Spinal cord (tissue), 10 donors: ENCODE data around the gene OSBPL9. TPM values are rescaled to one million over a fixed set of nuclear protein-coding genes. Genes with fewer than 3 reads are reported as not detected.

Experiments
- DNase-seq, 6 donors: peaks; one replicate each; pipeline versions ENCODE4 v3.0.0 to v3.0.0-alpha.2; 2013 to 2015; ENCODE audit warnings: low spot score in 6 of 6, low read depth in 4 of 6
- H3K27ac ChIP-seq: one replicate; pipeline ENCODE4 v1.5.1; 2013; ENCODE audit warnings: low read depth, low read length, control low read depth
- H3K27me3 ChIP-seq: one replicate; pipeline ENCODE4 v1.6.1; 2013; ENCODE audit warnings: low read length; ENCODE audit not compliant: control insufficient read depth, insufficient read depth
- H3K36me3 ChIP-seq: one replicate; pipeline ENCODE4 v1.6.1; 2013; ENCODE audit warnings: low read length; ENCODE audit not compliant: control insufficient read depth, insufficient read depth
- H3K4me1 ChIP-seq: one replicate; pipeline ENCODE4 v1.6.1; 2013; ENCODE audit warnings: low read length; ENCODE audit not compliant: control insufficient read depth, insufficient read depth
- H3K4me3 ChIP-seq: one replicate; pipeline ENCODE4 v1.5.1; 2013; ENCODE audit warnings: low read depth, low read length, control low read depth
- H3K9me3 ChIP-seq: one replicate; pipeline ENCODE4 v1.6.1; 2013; ENCODE audit warnings: low read length; ENCODE audit not compliant: control insufficient read depth, insufficient read depth
- WGBS: methylation state at CpG from one replicate; pipeline ENCODE4 v1.1.5; 2013; ENCODE audit warnings: missing lambda C conversion rate; ENCODE audit not compliant: insufficient coverage; 5-methylcytosine and 5-hydroxymethylcytosine counted together
- polyA plus RNA-seq, 2 donors: library from polyadenylated mRNA; unstranded; fragments of 120-200 nt; gene quantifications; one replicate each; pipeline ENCODE4 v1.2.1, GENCODE V29; 2013; ENCODE audit not compliant: insufficient read length in 2 of 2
- total RNA-seq, 2 donors: library from RNA; depleted of rRNA in 1 of 2; stranded (reverse); fragments of 120-200 nt in 1 of 2; fragments of >200 nt in 1 of 2; gene quantifications; one replicate each; pipeline versions ENCODE4 v1.2.3 to v1.2.4, GENCODE V29; 2013 to 2014
- donor health status: healthy.

Gene OSBPL9
- total and polyA plus RNA-seq, 4 donors, result 73.6 to 96.2 (median 84.5) TPM

DNA sequence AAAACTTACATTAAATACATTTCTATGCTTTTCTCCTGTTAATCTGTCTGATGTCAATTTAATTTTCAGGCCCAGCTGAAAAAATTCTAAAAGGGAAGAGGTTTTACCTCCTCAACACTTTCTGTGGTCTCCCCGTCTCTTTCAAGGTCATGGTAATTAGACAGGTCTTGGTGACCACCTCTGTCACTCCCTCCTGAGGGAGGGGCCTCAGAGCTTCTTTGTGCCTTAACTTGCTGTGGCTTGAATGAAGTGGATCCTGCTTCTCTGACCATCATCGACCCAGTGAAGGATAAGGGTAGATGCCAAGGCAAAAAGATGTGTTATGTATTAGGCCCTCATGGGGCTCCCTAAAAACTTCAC, 40.8 kb upstream of the OSBPL9 start:
- WGBS, result 100% methylated on average over 1 of the region's 2 CpGs
- no peak for DNase-seq
- H3K4me3 ChIP-seq, result no peak overlapping the region
- H3K36me3 ChIP-seq, result no peaks in the 10 kb centered on the region
- no peaks in the 10 kb centered on the region for H3K9me3 ChIP-seq
- H3K27me3 ChIP-seq, result no peaks in the 10 kb centered on the region
- H3K4me1 ChIP-seq, result peaks cover 6% of the 10 kb centered on the region
- H3K27ac ChIP-seq, result no peak overlapping the region

DNA sequence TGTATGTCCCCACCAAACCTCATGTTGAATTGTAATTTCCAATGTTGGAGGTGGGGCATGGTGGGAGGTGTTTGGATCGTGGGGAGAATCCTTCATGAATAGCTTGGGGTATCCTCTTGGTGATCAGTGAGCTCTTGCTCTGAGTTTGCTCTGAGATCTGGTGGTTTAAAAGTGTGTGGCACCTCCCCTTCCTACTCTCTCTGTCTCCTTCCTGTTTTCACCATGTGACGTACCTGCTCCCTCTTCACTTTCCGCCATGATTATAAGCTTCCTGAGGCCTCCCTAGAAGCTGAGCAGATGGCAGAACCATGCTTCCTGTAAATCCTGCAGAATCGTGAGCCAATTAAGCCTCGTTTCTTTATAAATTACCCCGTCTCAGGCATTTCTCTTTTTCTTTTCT, 40.0 kb upstream of the OSBPL9 start:
- no peaks in the 10 kb centered on the region for H3K36me3 ChIP-seq
- H3K4me3 ChIP-seq, result no peak overlapping the region
- H3K4me1 ChIP-seq, result peaks cover 6% of the 10 kb centered on the region
- WGBS, result 95% methylated on average over 5 of the region's 6 CpGs
- no peak for DNase-seq
- H3K9me3 ChIP-seq, result no peaks in the 10 kb centered on the region
- no peaks in the 10 kb centered on the region for H3K27me3 ChIP-seq
- no peak overlapping the region for H3K27ac ChIP-seq

DNA sequence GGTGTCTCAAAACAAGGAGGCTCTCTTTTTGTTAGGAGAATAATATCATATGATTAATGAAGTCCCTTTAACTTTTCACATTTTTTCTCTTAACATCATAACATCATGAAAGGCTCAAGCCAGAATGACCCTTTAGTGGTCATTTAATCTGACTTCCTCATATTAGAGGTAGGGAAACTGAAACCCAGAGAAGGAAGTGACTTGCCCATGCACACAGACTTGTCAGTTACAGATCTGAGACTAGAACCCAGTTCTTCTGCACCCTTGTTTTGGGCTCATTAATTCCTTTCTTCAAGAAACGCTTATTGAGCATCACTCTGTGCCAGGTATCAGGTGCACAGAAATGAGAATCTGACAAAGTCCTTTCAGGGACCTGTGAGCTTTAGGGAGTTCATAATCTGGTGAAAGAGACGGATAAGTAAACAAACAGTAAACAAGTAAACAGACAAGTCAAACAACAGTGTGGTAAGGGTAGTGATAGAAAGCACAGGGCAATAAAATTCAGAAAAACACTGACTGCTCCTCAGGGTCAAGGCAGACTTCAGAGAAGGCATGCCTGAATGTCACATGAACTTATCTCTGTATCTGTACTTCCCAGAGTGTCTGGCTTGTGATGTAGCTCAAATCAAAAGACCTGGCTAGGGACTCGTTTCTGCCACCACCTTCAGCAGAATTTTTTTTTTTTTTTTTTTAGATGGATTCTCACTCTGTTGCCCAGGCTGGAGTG, 38.3 kb upstream of the OSBPL9 start:
- no peak for DNase-seq
- Histone ChIP-seq H3K36me3 (no peaks in the 10 kb centered on the region), H3K4me1 (peaks cover 13% of the 10 kb centered on the region), H3K4me3 (no peak overlapping the region), H3K27me3 (no peaks in the 10 kb centered on the region), H3K9me3 (no peaks in the 10 kb centered on the region), H3K27ac (no peak overlapping the region)
- WGBS, result no CpG with 5 or more reads among the region's 3 CpGs

DNA sequence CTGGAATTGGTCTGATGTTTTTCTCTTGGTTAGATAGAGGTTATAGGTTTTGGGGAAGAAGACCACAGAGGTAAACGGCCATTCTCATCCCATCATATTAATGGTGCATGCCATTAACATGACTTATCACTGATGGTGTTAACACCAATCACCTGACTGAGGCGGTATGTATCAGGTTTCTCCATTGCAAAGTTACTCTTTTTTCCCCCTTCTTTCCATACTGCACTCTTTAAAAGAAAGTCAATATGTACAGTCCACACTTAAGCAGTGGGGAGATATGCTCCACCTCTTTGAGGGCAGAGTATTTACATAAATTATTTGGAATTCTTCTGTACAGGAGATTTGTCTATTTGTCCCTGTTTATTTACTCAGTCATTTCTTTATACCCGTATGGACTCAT, 35.7 kb upstream of the OSBPL9 start:
- H3K36me3 ChIP-seq, result no peaks in the 10 kb centered on the region
- no peak overlapping the region for H3K4me3 ChIP-seq
- peaks cover 16% of the 10 kb centered on the region for H3K4me1 ChIP-seq
- no peaks in the 10 kb centered on the region for H3K27me3 ChIP-seq
- no peak for DNase-seq
- no CpG with 5 or more reads among the region's 3 CpGs for WGBS
- H3K9me3 ChIP-seq, result no peaks in the 10 kb centered on the region
- no peak overlapping the region for H3K27ac ChIP-seq

DNA sequence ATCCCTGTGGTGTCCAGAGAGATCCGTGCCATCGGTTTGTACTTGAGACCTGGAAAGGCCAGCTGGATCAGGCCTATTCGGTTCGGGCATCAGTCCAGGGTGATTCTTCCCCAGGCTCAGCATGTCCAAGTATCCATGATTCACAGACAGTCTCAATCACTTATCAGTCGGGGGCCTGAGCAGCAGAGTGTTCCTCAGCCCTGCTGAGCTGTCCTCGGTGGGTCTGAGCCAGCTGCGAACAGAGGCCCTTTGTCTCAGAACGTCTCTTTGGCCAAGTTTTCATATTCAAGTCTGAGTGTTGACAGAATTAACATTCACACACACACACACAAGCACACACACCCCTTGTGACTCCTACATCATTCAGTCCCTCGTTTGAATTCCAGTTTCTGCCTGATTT, 33.4 kb upstream of the OSBPL9 start:
- Histone ChIP-seq H3K27ac (peak overlapping the region; percentile 75), H3K4me3 (no peak overlapping the region)

DNA sequence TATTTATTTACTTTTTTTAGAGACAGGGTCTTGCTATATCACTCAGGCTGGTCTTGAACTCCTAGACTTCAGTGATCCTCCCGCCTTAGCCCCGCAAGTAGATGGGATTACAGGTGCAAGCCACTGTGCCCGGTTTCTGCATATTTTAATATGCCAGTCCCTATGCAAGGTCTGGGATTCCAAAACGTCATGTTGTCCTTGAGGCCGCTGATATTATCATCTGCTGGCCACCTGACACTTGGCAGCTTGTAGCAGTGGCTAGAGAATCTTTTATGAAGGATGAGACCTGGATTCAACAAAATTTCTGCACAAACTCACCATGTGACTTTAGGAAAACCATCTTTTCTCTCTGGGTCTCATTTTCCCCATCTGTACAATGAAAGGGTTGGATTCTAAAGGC, 32.9 kb upstream of the OSBPL9 start:
- H3K9me3 ChIP-seq, result no peaks in the 10 kb centered on the region
- WGBS, result 59% methylated on average over 2 of the region's 5 CpGs
- peak overlapping the region; percentile 75 for H3K27ac ChIP-seq
- H3K27me3 ChIP-seq, result no peaks in the 10 kb centered on the region
- peaks cover 16% of the 10 kb centered on the region for H3K4me1 ChIP-seq
- DNase-seq, result no peak
- H3K36me3 ChIP-seq, result no peaks in the 10 kb centered on the region
- no peak overlapping the region for H3K4me3 ChIP-seq

More for the DNA sequence above, 33.4 kb upstream of the OSBPL9 start:
- no peaks in the 10 kb centered on the region for H3K27me3 ChIP-seq
- peaks cover 16% of the 10 kb centered on the region for H3K4me1 ChIP-seq
- DNase-seq, result peak; percentile 67 to 93 (median 80)
- no peaks in the 10 kb centered on the region for H3K36me3 ChIP-seq
- no peaks in the 10 kb centered on the region for H3K9me3 ChIP-seq
- 12% methylated on average over 8 of the region's 9 CpGs for WGBS

DNA sequence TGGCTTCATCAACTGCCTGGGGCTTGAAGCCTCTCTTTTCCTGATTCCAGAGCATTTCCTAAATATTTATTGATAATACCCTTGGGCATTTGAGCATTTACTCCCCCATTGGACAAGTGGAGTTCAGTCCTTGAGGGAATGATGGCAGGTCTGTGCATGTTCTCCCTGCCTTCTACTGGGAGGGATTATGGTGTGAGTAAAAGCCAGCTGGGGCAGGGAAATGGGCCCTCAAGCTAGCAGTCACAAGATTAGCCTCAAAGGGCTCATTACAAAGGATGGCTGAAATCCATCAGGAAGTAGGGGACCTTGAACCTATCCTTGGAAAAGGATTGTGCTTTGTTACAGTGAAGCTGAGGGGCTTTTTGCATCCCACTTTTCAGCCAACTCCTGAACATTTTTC, 24.2 kb upstream of the OSBPL9 start:
- no peak overlapping the region for H3K27ac ChIP-seq
- H3K36me3 ChIP-seq, result no peaks in the 10 kb centered on the region
- H3K27me3 ChIP-seq, result no peaks in the 10 kb centered on the region
- no peaks in the 10 kb centered on the region for H3K9me3 ChIP-seq
- DNase-seq, result no peak
- H3K4me3 ChIP-seq, result no peak overlapping the region
- H3K4me1 ChIP-seq, result no peaks in the 10 kb centered on the region

DNA sequence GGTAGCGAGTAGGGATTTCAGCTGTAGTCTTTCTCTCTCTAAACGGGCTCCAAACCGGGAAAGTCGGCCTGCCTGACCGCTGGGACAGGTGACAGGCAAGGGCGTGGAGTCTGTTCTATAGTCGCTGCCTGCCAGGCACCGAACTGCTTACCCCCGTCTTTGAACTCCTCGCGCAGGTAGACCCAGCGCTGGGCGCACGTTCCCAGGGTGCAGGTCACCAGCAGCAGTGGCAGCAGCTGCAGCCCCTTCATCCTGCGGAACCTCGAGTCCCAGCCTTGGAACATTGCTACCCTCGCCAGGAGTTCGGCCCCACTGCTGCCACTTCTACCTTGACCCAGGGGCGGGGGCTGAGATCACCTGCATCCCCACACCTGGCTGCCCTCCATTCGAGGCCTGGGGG, 22.2 kb upstream of the OSBPL9 start:
- DNase-seq, result no peak
- no peak overlapping the region for H3K27ac ChIP-seq
- H3K4me1 ChIP-seq, result peaks cover 3% of the 10 kb centered on the region
- H3K36me3 ChIP-seq, result no peaks in the 10 kb centered on the region
- H3K9me3 ChIP-seq, result no peaks in the 10 kb centered on the region
- H3K27me3 ChIP-seq, result no peaks in the 10 kb centered on the region
- H3K4me3 ChIP-seq, result no peak overlapping the region
- WGBS, result 83% methylated on average over 18 of the region's 20 CpGs

DNA sequence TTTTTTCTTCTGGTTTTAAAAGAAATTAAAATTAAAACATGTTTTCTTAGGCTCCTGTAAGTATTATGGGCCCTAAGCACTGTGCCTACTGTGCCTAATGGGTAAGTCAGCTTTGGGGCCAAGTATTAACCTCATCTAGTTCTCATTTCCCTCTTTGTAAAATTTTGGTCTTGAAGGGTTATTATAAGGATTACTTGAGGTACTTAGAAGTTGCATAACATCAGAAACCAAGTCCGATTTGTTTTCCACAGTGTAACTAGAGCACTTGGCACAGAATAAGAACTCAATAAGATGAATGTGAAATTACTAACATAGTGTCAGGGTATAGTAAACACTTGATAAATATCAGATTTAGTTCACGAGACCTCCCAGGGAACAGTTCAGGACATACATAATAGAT, 16.4 kb upstream of the OSBPL9 start:
- no peaks in the 10 kb centered on the region for H3K27me3 ChIP-seq
- no peaks in the 10 kb centered on the region for H3K36me3 ChIP-seq
- H3K4me3 ChIP-seq, result no peak overlapping the region
- H3K9me3 ChIP-seq, result no peaks in the 10 kb centered on the region
- DNase-seq, result no peak
- H3K4me1 ChIP-seq, result peaks cover 3% of the 10 kb centered on the region
- no peak overlapping the region for H3K27ac ChIP-seq
- WGBS, result no CpG with 5 or more reads among the region's 2 CpGs

DNA sequence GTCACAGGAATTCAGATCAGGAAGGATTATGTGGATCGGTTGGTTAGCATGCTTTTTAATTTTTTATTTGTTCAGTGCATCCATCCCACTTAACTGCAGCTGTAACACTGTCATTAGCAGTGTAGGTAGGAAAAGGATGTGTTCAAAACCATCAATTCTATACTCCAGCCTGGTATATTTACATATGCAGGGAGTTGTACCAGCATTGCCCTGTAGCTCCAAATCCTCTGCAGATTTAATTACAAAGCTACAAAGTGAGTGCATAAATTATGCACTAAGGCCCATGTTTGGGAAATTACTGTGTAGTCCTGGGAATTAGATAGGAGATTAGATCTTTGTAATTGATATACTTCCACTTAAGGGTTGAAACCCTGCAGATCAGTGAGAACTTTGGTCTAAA, 15.9 kb upstream of the OSBPL9 start:
- no CpG with 5 or more reads among the region's 1 CpG for whole genome bisulfite sequencing
- H3K36me3 ChIP-seq, result no peaks in the 10 kb centered on the region
- H3K27ac ChIP-seq, result no peak overlapping the region
- H3K9me3 ChIP-seq, result no peaks in the 10 kb centered on the region
- peak in 1 of 6 donors; percentile 39 for DNase-seq
- no peaks in the 10 kb centered on the region for H3K27me3 ChIP-seq
- H3K4me3 ChIP-seq, result no peak overlapping the region
- H3K4me1 ChIP-seq, result peaks cover 3% of the 10 kb centered on the region
